GM18861 (cell line): ENCODE results near the gene MT4.

Experiments
- ATAC-seq: cut with Tn5 transposase; IDR thresholded peaks from one replicate; pipeline ENCODE4 v1.9.1; 2021; ENCODE audit not compliant: unreplicated experiment

Gene MT4

GRCh38 chr16:56564793-56565477 is at the start of gene MT4:
MT4 (plus strand) TSS chr16:56565073; CDS start chr16:56565129, 56 bp downstream.
- no peak for ATAC-seq

GRCh38 chr16:56515665-56516064 is 49.2 kb upstream of the MT4 start:
- ATAC-seq, result no peak

GRCh38 chr16:56517206-56517605 is 47.7 kb upstream of the MT4 start:
- no peak for ATAC-seq

GRCh38 chr16:56518425-56518824 is 46.4 kb upstream of the MT4 start:
- no peak for ATAC-seq

- ATAC-seq, result peak; percentile 76
These were observed 45.2 kb upstream of the MT4 start, which contains the start of gene BBS2 for GRCh38 chr16:56519459-56520250. BBS2 (minus strand) TSS chr16:56520024; CDS start chr16:56519862, 162 bp downstream.

- ATAC-seq, result no peak
These were observed 44.7 kb upstream of the MT4 start for GRCh38 chr16:56520251-56520577.

GRCh38 chr16:56525236-56525635 is 39.6 kb upstream of the MT4 start:
- ATAC-seq, result no peak

- no peak for ATAC-seq
These were observed 34.0 kb upstream of the MT4 start for GRCh38 chr16:56530872-56531271.

GRCh38 chr16:56532714-56533113 is 32.2 kb upstream of the MT4 start:
- no peak for ATAC-seq

DNA sequence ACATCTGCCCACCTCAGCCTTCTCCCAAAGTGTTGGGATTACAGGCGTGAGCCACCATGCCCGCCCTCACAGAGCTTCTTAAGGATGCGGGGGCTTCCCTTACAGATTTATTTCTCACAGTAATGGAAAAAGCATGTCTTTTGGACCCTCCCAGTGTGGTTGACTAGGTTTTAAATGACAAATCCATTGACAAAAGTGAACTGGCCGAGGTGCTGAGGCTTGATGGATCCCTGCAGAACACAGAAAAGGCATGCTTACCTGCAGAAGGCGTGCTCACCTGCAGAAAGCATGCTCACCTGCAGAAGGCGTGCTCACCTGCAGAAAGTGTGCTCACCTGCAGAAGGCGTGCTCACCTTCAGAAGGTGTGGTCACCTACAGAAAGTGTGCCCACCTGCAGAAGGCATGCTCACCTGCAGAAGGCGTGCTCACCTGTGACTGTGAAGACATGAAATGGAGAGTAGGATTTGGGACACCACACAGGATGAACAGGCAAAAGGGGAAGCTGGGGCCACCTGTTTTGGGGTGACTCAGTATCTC is 30.0 kb upstream of the MT4 start:
- ATAC-seq, result no peak

- ATAC-seq, result no peak
These were observed 26.5 kb upstream of the MT4 start for GRCh38 chr16:56538331-56538730.

DNA sequence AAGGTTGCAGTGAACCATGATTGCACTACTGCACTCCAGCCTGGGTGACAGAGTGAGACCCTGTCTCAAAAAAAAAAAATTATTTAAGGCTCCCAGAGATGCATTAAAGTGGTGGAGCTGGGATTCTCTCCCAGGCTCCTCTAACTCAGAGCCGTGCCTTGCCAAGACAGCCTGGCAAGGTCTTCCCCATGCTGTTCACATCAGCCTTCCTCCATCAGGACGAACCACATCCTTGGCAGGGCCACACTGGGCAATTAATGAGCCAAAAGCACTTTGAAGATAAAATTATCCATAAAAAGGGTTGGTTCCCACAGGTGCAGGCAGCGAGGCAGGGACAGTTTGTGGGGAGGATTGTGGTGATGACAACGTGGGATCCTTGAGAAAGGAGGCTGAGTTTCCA is 25.2 kb upstream of the MT4 start:
- no peak for ATAC-seq

- no peak for ATAC-seq
These were observed 22.8 kb upstream of the MT4 start for GRCh38 chr16:56542039-56542438.

DNA sequence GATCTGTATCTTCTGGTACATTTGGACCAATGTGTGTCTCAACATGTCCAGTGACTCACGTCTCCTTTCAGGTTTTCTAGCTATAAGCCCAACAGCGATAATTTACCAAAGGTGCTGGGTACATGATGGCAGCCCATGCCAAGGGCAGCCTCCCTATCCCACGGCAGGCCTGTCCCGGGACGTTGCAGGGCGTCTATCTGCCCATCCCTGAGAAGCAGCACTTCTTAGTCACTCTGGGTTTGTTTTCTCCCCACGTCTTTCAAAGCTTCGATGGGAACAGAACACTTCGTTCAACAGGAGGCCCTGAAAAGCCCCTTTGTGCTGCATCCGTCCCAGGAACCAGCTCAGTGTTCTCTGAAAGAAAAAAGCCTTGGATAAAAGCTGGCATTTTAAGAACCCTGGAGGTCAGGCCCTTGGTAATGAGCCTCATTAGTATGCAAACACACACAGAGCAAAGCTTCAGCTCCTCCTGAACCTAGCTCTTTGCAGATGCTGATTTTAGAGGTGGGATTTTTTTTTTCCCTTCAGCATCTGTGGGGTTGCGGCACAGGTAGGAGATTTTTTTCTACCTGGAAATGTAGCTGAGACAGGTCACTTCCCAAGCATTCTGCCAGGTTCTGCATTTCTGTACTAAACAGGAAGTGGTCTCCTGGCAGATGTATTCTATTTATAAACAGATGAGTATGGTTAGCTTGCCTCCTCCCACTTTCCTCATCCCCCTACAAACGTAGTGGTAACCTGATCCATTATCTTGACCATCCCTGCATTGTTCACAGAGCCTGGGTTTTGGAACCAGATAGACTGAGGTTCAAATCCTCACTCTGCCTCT is 17.5 kb upstream of the MT4 start:
- ATAC-seq, result no peak

- ATAC-seq, result no peak
These were observed 16.8 kb upstream of the MT4 start for GRCh38 chr16:56547949-56548567.

DNA sequence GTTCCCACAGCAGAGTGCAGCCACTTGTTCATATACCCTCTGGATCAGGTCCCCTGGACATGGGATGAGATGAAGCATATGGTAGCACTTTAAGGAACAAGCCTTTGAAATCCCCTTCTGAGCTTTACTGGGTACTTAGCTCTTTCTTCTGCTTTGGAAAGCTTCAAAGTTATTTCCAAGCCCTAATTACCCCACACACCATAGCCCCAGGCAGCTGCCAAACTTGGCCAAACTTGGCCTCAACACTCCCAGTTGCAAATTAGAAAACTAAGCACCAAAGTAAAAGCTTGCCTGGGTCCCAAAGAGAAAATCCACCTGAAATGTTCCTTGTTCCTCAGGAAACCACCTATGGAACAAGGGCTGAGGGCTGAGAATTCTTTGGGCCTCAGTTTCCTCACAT is 15.7 kb upstream of the MT4 start:
- ATAC-seq, result no peak

- no peak for ATAC-seq
These were observed 15.0 kb upstream of the MT4 start for GRCh38 chr16:56549744-56550385.

DNA sequence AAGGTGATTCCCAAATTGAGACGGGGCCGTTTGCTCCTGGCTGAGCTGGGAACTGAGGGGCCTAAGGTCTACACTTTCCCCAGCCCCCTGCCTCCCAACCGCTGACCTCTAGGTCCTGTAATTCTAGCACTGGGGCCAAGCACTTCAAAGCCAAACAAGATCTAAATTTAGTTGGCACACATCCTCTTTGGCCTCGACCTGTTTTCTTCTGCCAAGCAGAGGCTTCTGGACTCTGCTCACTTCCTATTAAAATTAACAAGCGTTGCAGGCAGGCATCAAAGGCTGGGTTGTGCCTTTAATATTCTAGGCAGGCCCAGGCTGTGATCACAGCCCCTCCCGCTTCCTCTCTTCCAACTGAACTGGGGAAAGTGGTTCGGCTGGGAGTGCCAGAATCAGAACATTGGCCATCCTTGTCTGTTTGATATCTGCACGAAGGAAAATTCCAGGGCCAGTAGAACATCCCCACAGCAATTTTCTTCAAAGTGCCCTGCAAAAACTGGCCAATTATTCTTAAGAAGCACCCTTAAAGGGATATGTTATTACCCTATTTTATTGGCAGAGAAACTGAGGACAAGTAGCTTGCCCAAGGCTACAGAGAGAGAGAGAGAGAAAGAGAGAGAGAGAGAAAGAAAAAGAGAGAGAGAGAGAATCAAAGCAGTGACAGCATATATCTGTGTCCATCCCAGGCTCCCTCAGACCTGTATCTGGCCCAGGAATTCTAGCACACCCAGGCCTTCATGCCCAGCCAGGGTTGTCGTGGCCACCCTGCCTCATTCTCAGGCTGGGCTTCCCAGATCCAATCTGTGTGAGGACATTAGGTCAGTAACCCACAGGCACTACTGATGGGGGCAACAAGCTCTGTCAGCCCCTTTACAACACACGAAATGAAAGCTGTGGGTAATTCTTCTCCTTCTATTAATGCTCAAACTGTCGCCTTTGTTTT is 12.8 kb upstream of the MT4 start:
- ATAC-seq, result no peak

- no peak for ATAC-seq
These were observed 10.4 kb upstream of the MT4 start for GRCh38 chr16:56554441-56554840.
